SK-N-SH (cell line): ENCODE measurements around the gene CDH2. TPM values are rescaled to one million over a fixed set of nuclear protein-coding genes. Genes with fewer than 3 reads are reported as not detected.

ENCODE experiments used
- CTCF ChIA-PET: fragments of 300-600, 350-600 bp; formaldehyde crosslinking; extraction: SDS; loops from one replicate; lab custom pipeline; 2021; lab: Yijun Ruan, JAX
- POLR2A ChIA-PET: fragments of 350-600 bp; sonication (Branson Sonifier 250); formaldehyde crosslinking; extraction: SDS; loops from one replicate; lab custom pipeline; 2020; ENCODE audit warnings: antibody characterized with exemption, inconsistent platforms; lab: Yijun Ruan, JAX
- DNase-seq: peaks from one replicate; pipeline ENCODE4 v3.0.0; 2012
- H2AFZ ChIP-seq: fragments of 200-600 bp; sonication (generic); 2 replicates; pipeline ENCODE4 v1.8.1; 2016; ENCODE audit warnings: antibody characterized with exemption, mild to moderate bottlenecking, low read depth
- H3F3A ChIP-seq: fragments of 200-600 bp; sonication (generic); replicated peaks from 2 replicates; pipeline ENCODE3; 2016; ENCODE audit warnings: antibody characterized with exemption, mild to moderate bottlenecking; ENCODE audit not compliant: insufficient read depth
- H3K27ac ChIP-seq, 2 experiments: fragments of 200-500 bp in 1 of 2; fragments of 200-600 bp in 1 of 2; sonication (Bioruptor generic) in 1 of 2; sonication (generic), shearing (Covaris generic) in 1 of 2; 2 replicates each; pipeline versions ENCODE4 v1.5.1 to v1.6.1; 2014 to 2016; ENCODE audit warnings: low read depth in 2 of 2, inconsistent platforms in 1 of 2, low read length in 1 of 2, mild to moderate bottlenecking in 1 of 2, mixed read lengths in 1 of 2
- H3K27me3 ChIP-seq: fragments of 200-600 bp; sonication (generic), shearing (Covaris generic); 2 replicates; pipeline ENCODE4 v1.6.1; 2016; ENCODE audit warnings: mixed run types; ENCODE audit not compliant: insufficient read depth
- H3K36me3 ChIP-seq, 2 experiments: fragments of 200-500 bp in 1 of 2; fragments of 200-600 bp in 1 of 2; sonication (Bioruptor generic) in 1 of 2; sonication (generic) in 1 of 2; replicated peaks in 1 of 2; 2 replicates each; pipeline versions ENCODE3 to v1.5.1; 2014 to 2016; ENCODE audit warnings: low read length in 1 of 2, mild to moderate bottlenecking in 1 of 2; ENCODE audit not compliant: insufficient read depth in 2 of 2, control insufficient read depth in 1 of 2
- H3K4me1 ChIP-seq, 2 experiments: fragments of 200-500 bp in 1 of 2; fragments of 200-600 bp in 1 of 2; sonication (Bioruptor generic) in 1 of 2; sonication (generic), shearing (Covaris generic) in 1 of 2; 2 replicates each; pipeline versions ENCODE4 v1.5.1 to v1.6.1; 2014 to 2016; ENCODE audit warnings: low read depth in 1 of 2, low read length in 1 of 2, mixed run types in 1 of 2; ENCODE audit not compliant: insufficient read depth in 2 of 2, control insufficient read depth in 1 of 2
- H3K4me2 ChIP-seq: fragments of 200-600 bp; sonication (generic), shearing (Covaris generic); 2 replicates; pipeline ENCODE4 v1.6.1; 2017; ENCODE audit warnings: mixed run types
- H3K4me3 ChIP-seq, 2 experiments: fragments of 200-500 bp in 1 of 2; fragments of 200-600 bp in 1 of 2; sonication (Bioruptor generic) in 1 of 2; sonication (generic), shearing (Covaris generic) in 1 of 2; 2 replicates each; pipeline versions ENCODE4 v1.5.1 to v1.8.1; 2014 to 2016; ENCODE audit warnings: low read depth in 2 of 2, inconsistent platforms in 1 of 2, low read length in 1 of 2, mild to moderate bottlenecking in 1 of 2, mixed read lengths in 1 of 2, moderate library complexity in 1 of 2
- H3K79me2 ChIP-seq: fragments of 200-600 bp; sonication (generic); 2 replicates; pipeline ENCODE4 v1.8.1; 2017; ENCODE audit warnings: mild to moderate bottlenecking; ENCODE audit not compliant: insufficient read depth
- H3K9ac ChIP-seq: fragments of 200-600 bp; sonication (generic); 2 replicates; pipeline ENCODE4 v1.6.1; 2017; ENCODE audit warnings: mixed run types
- H3K9me2 ChIP-seq: fragments of 200-600 bp; sonication (generic); 2 replicates; pipeline ENCODE4 v1.6.1; 2017; ENCODE audit warnings: mixed run types
- H3K9me3 ChIP-seq: fragments of 200-600 bp; sonication (generic); 2 replicates; pipeline ENCODE4 v1.6.1; 2017; ENCODE audit warnings: mixed run types, mild to moderate bottlenecking, moderate library complexity
- H4K20me1 ChIP-seq: fragments of 200-600 bp; sonication (generic); 2 replicates; pipeline ENCODE4 v1.6.1; 2017; ENCODE audit warnings: mild to moderate bottlenecking, mixed run types; ENCODE audit not compliant: insufficient read depth
- MEF2A ChIP-seq: IDR thresholded peaks from 2 replicates; pipeline ENCODE4 v1.4.0; 2012; ENCODE audit warnings: low read depth, borderline replicate concordance
- PBX3 ChIP-seq: IDR thresholded peaks from 2 replicates; pipeline ENCODE4; 2012
- POLR2AphosphoS5 ChIP-seq: IDR thresholded peaks from 2 replicates; pipeline ENCODE4 v1.6.1; 2012; ENCODE audit warnings: low read depth, low read length
- RCOR1 ChIP-seq: fragments of 150-350 bp; IDR thresholded peaks from 2 replicates; pipeline ENCODE4 v1.6.1; 2017; ENCODE audit warnings: antibody characterized with exemption, low read length
- SMC3 ChIP-seq: IDR thresholded peaks from 2 replicates; pipeline ENCODE4 v1.6.1; 2012; ENCODE audit warnings: low read depth, low read length, improper control_type of control experiment
- TCF12 ChIP-seq: IDR thresholded peaks from 2 replicates; pipeline ENCODE4 v1.4.0; 2012
- TEAD4 ChIP-seq: IDR thresholded peaks from 2 replicates; pipeline ENCODE4 v1.4.0; 2012; ENCODE audit warnings: mild to moderate bottlenecking, borderline replicate concordance; ENCODE audit not compliant: insufficient read depth
- WGBS: methylation state at CpG from one replicate; pipeline ENCODE4 v1.1.6; 2017; ENCODE audit warnings: low lambda C conversion rate; 5-methylcytosine and 5-hydroxymethylcytosine counted together
- polyA plus RNA-seq, 3 experiments: library from polyadenylated mRNA; depleted of rRNA; stranded (reverse); fragments of >200 nt; gene quantifications; 2 replicates each; pipeline ENCODE4 v1.2.3, GENCODE V29; 2012
- TF ChIP-seq, protein P1 (sequence below): fragments of 150-350 bp; IDR thresholded peaks from 2 replicates; pipeline ENCODE4 v1.6.1; 2017; ENCODE audit warnings: antibody characterized with exemption, low read length, low read depth, borderline replicate concordance
- TF ChIP-seq, protein P2 (sequence below): IDR thresholded peaks from 2 replicates; pipeline ENCODE4 v1.4.0; 2012; ENCODE audit warnings: low read depth, borderline replicate concordance

CDH2 gene
- polyA plus RNA-seq, 1 of the 3 experiments (the other 2 are of a cell fraction): 146 TPM

GRCh38 chr18:28080876-28081300 lies 96.0 kb downstream of the CDH2 start:
- DNase-seq: no peak
- no peak overlapping the region for H3K27ac ChIP-seq
- no peak overlapping the region for H2AFZ ChIP-seq
- H3K4me1 ChIP-seq: peaks cover 0 to 22% of the 10 kb centered on the region in 2 experiments
- no peak for TF ChIP-seq TCF12
- TF ChIP-seq, protein P1, sequence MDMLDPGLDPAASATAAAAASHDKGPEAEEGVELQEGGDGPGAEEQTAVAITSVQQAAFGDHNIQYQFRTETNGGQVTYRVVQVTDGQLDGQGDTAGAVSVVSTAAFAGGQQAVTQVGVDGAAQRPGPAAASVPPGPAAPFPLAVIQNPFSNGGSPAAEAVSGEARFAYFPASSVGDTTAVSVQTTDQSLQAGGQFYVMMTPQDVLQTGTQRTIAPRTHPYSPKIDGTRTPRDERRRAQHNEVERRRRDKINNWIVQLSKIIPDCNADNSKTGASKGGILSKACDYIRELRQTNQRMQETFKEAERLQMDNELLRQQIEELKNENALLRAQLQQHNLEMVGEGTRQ: no peak
- no peak for TF ChIP-seq POLR2AphosphoS5
- no peak for TF ChIP-seq SMC3
- TF ChIP-seq, protein P2, sequence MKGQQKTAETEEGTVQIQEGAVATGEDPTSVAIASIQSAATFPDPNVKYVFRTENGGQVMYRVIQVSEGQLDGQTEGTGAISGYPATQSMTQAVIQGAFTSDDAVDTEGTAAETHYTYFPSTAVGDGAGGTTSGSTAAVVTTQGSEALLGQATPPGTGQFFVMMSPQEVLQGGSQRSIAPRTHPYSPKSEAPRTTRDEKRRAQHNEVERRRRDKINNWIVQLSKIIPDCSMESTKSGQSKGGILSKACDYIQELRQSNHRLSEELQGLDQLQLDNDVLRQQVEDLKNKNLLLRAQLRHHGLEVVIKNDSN: no peak
- peaks cover 24% of the 10 kb centered on the region for H3F3A ChIP-seq
- H3K79me2 ChIP-seq: peaks cover 100% of the 10 kb centered on the region
- H3K4me3 ChIP-seq: no peak overlapping the region
- no peaks in the 10 kb centered on the region for H3K27me3 ChIP-seq
- ChIA-PET CTCF (interaction anchor here (0.7 to 1.7 kb wide), 4 partner anchors 13 to 848 kb away, joined by 3 to 6 read pairs (median 3); no protein-coding TSS in a partner anchor), POLR2A (no interaction called here)
- no peaks in the 10 kb centered on the region for H3K9me2 ChIP-seq
- 89% methylated on average over 1 of the region's 1 CpG for WGBS
- peaks cover 0 to 9% of the 10 kb centered on the region in 2 experiments for H3K36me3 ChIP-seq
- H4K20me1 ChIP-seq: peaks cover 28% of the 10 kb centered on the region
- no peak overlapping the region for H3K4me2 ChIP-seq
- H3K9me3 ChIP-seq: no peaks in the 10 kb centered on the region
- H3K9ac ChIP-seq: no peak overlapping the region

DNA sequence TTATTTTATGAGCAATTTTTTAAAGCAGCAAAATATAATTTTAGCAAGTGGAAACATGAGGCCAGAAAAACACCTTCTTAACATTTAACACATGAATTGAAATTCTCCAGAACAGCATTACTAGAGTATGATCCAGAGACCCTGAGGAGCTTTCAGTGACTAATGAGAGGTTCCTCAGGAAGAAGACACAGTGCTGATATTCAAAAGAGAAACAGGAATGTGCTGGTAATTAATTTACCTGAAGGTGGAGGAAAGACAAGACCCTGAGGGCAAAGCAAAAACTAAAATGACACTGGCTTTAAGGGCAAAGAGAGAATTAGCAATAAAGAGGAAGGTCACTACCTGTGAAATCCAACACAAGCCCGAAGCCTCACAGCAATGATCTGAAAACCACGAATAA lies 97.0 kb downstream of the CDH2 start:
- Histone ChIP-seq H3K4me1 (peaks cover 4 to 30% of the 10 kb centered on the region in 2 experiments), H3K4me2 (no peak overlapping the region), H3K9me3 (no peaks in the 10 kb centered on the region), H3K9me2 (no peaks in the 10 kb centered on the region), H4K20me1 (peaks cover 27% of the 10 kb centered on the region), H3K36me3 (peaks cover 0 to 9% of the 10 kb centered on the region in 2 experiments), H3K79me2 (peaks cover 100% of the 10 kb centered on the region), H3K4me3 (no peak overlapping the region), H3K9ac (no peak overlapping the region), H3K27me3 (no peaks in the 10 kb centered on the region), H3F3A (peaks cover 22% of the 10 kb centered on the region), H2AFZ (no peak overlapping the region), H3K27ac (peak overlapping the region in 1 of 2 experiments; percentile 40; a peak in 1 of 4 replicates)
- ChIA-PET POLR2A (no interaction called here), CTCF (interaction anchor here (0.7 kb wide), 1 partner anchor 849 kb away, joined by 3 read pairs; no protein-coding TSS in a partner anchor)
- TF ChIP-seq RCOR1 (no peak), MEF2A (no peak), TEAD4 (no peak), PBX3 (no peak)
- DNase-seq: no peak
- WGBS: 84% methylated on average over 2 of the region's 2 CpGs
